Measurements from ENCODE around the gene TPCN2.

DNA sequence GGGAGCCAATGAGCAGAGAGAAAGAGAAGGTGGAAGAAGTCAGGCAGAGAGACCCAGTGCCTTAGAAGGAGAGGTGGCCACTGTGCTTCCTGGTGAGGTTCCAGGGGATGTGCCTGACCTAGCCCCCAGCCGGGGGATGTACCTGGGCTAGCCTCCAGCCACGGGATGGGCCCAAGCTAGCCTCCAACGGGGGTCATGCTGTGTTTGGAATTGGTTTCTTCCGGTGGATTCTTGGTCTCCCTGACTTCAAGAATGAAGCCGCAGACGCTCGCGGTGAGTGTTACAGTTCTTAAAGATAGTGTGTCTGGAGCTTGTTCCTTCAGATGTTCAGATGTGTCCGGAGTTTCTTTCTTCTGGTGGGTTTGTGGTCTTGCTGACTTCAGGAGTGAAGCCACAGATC is 100.1 kb downstream of the TPCN2 start:
- no peak for TF ChIP-seq POLR2A (IDR thresholded peaks at IDR 0.05; ENCODE audit: extremely low read depth, insufficient read length)
- TF ChIP-seq, protein P1, sequence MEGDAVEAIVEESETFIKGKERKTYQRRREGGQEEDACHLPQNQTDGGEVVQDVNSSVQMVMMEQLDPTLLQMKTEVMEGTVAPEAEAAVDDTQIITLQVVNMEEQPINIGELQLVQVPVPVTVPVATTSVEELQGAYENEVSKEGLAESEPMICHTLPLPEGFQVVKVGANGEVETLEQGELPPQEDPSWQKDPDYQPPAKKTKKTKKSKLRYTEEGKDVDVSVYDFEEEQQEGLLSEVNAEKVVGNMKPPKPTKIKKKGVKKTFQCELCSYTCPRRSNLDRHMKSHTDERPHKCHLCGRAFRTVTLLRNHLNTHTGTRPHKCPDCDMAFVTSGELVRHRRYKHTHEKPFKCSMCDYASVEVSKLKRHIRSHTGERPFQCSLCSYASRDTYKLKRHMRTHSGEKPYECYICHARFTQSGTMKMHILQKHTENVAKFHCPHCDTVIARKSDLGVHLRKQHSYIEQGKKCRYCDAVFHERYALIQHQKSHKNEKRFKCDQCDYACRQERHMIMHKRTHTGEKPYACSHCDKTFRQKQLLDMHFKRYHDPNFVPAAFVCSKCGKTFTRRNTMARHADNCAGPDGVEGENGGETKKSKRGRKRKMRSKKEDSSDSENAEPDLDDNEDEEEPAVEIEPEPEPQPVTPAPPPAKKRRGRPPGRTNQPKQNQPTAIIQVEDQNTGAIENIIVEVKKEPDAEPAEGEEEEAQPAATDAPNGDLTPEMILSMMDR (IDR thresholded peaks at IDR 0.05; ENCODE audit: low read depth, low read length): no peak
- TF ChIP-seq, protein P2, sequence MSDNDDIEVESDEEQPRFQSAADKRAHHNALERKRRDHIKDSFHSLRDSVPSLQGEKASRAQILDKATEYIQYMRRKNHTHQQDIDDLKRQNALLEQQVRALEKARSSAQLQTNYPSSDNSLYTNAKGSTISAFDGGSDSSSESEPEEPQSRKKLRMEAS (IDR thresholded peaks at IDR 0.05; ENCODE audit: low read depth, low read length): no peak
